Liver (tissue), 3 donors: ENCODE measurements around the gene GGNBP2.

Experiments
- CTCF ChIP-seq: fragments of 150-350 bp; IDR thresholded peaks from 2 replicates; pipeline ENCODE4 v1.5.1; 2017; ENCODE audit warnings: improper control_type of control experiment, low read depth, low read length; ENCODE audit not compliant: missing input control
- EGR1 ChIP-seq, 2 donors: IDR thresholded peaks; 2 replicates each; pipeline ENCODE4 v1.6.1; 2016 to 2018; ENCODE audit warnings: antibody characterized with exemption in 2 of 2, low read depth in 2 of 2
- MAX ChIP-seq: IDR thresholded peaks from 2 replicates; pipeline ENCODE4 v1.6.1; 2016; ENCODE audit warnings: antibody characterized with exemption
- TAF1 ChIP-seq: conservative IDR thresholded peaks from 2 replicates; pipeline ENCODE4 v1.6.1; 2016; ENCODE audit warnings: antibody characterized with exemption, mild to moderate bottlenecking
- donor health status: healthy.
- donor health status: healthy.

DNA sequence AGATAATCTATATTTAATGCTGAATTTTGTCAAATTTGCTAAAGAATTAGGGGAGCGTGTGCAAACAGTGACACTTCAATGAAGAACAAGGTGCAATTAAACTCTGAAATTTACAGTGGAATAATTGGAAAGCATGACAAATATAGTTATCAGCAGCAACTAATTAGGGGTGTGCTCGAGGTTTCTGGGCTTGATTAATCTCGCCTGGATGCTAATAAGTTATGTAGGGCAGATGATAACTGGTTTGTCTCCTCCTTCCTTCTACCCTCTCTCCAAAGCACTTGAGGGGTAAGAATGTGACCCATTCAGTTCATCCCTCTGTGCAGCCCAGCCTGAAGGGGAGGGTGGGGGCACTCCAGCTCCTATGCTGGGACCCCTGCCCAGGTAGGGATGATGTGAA is 78.6 kb downstream of the GGNBP2 start:
- TF ChIP-seq CTCF (no peak), EGR1 (IDR thresholded peaks at IDR 0.05; ENCODE audit: low read depth in 2 of 2) (no peak), MAX (no peak), TAF1 (no peak)
